GM18507 (cell line): ENCODE results near the gene NME7.
A peak's percentile ranks its signal among the peaks of the same experiment; 100 is the strongest.

Source experiments
- DNase-seq: peaks from one replicate; pipeline ENCODE4 v3.0.0; 2011; ENCODE audit warnings: low read depth; ENCODE audit not compliant: insufficient read length; ENCODE audit errors: extremely low spot score
- FAIRE-seq: peaks from 2 replicates; lab custom pipeline; 2011; peaks lifted over from hg19 to GRCh38; lab: Jason Lieb, UNC

Gene NME7

DNA sequence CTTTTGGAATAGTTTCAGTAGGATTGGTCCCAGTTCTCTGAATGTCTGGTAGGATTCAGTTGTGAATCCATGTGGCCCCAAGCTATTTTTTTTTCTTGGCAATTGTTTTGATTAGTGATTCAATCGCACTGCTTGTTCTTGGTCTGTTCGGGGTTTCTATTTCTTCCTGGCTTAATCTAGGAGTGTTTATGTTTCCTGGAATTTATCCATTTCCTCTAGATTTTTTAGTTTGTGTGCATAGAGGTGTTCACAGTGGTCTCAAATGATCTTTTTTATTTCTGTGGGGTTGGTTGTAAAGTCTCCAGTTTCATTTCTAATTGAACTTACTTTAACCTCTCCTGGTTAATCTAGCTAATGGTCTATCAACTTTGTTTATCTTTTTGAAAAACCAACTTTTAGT is 117.6 kb downstream of the NME7 start:
- DNase-seq: no peak
- FAIRE-seq: no peak

DNA sequence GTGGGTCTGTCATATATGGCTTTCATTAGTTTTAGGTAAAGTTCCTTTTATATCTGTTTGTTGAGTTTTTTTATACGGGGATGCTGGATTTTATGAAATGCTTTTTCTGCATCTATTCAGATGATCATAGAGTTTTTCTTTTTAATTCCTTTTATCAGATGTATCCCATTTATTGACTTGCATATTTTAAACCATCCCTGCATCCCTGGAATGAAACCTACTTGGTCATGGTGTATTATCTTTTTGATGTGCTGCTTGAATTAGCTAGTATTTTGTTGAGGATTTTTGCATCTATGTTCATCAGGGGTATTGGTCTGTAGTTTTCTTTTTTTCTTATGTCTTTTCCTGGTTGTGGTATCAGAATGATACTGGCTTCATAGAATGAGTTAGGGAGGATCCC is 118.0 kb downstream of the NME7 start:
- FAIRE-seq (no peak), DNase-seq (no peak)

DNA sequence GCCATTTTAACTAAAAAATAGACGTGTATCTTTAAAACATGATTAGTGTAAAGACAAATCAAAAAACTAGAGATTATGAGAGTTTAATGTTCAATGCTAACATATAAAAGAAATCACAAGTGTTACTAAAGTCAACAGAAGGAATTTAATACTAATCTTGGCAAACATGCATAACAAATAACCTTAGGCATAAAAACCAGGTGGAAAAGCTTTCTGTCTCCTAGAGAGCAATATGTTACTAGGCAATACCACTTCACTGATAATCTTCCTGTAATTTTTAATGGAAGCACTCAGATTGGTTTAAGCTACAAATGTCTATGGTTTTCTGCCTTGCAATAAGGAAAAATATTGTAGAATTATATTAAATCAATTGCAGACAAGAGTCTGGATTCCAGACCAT is 121.9 kb downstream of the NME7 start:
- FAIRE-seq: no peak
- no peak for DNase-seq

DNA sequence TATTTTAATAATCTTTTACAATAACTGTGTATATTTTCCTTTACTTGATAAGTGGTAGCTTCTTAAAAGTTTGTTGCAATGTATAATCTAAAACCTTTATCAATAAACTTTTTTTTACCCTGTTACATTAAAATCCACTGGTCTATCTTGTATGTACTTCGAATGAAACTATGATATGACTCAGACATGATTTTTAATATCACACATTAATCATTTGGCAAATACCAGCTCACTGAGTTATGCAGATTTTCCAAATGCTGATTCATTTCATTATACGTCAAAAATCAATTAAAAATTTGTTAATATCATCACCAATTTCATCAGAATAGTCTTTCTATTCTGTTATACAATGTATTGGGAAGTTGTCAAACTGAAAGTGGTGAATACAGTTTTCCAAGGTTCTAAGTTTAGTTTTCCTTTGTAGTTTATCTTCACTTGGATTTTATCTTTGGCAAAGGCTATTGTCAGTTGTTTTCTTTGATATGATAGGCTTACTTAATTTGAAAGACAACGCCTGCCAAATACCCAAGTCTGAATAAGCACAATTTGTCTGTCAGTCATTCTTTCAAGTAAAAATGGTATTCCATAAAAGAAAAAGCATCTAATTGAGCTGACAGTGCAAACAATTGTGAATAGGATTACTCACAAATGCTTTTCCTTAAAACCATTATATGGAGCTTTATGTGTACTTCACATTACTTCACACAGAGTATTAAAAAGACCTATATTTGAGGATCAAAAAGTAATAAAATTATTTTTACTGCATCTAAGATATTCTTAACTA is 127.0 kb downstream of the NME7 start:
- FAIRE-seq (no peak), DNase-seq (no peak)

DNA sequence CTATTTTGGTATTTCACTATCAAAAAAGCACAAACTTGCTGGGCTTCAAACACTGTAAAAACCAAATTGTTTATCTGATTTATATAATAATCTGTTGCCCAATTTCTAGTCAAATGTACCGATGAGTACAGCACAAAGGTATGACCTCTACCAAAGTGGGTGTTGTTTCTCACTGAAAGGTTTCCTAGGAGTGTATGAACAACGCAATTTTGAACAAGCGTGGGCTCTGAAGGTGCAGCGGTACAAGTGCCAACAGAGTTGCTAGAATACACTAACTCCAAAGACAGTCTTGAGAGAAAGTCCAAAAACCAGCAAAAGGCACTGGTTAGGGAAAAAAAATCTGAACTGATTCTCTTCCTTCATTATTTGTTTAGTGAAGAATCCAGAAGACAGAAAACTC is 130.7 kb downstream of the NME7 start:
- no peak for DNase-seq
- no peak for FAIRE-seq

DNA sequence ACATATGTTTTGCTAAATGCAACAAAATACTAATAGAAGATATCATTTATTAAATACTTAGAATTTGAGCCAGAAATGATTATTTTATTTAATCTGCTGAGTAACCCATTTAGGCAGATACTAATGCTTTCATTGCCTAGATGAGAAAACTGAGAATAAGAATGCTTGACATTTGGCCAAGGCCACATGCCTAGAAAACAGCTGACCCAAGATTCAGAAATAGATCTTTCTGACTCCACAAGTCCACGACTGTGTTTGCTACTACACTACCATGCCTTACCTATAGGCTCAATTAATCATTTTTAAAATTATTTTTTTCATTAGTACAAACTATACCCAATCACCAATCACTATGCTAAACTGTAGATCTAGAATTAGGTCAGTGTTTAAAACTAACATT is 131.5 kb downstream of the NME7 start:
- FAIRE-seq: no peak
- no peak for DNase-seq

DNA sequence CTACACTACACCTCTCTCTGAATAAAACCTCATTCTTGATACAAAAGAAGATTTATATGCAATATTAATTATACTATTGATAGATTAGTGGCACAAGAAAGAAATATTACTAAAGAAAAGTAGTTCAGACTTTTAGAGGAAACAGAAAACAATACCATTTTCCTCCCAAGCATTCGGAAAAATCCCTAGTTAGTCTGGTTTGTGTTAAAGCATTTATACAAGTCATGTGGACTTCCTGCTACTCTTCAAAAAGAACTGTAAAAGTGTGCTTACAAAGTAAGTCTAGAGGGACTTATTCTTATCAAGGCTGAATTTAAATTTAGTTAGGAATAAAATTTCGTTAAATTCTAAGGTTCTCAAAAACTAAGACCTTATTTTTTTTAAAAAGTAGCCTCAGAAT is 132.0 kb downstream of the NME7 start:
- no peak for FAIRE-seq
- no peak for DNase-seq

DNA sequence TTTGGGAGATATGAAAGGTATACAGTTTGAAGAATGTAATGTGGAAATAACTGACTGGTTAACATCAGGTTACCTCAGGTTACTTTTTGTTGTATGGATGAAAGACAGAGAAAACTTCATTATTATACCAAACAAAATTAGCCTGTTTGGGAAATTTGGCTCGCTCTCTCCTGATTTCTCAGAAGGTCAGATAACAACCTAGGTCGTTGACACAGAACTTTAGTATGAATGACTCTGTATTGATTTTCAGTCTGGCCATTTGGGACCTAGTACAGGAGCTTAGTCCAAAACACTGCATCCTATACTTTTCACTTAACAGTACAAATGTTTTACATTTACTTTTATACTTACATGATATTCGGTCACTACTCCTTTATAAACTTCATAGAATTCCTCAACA is 132.8 kb downstream of the NME7 start:
- DNase-seq (no peak), FAIRE-seq (no peak)

DNA sequence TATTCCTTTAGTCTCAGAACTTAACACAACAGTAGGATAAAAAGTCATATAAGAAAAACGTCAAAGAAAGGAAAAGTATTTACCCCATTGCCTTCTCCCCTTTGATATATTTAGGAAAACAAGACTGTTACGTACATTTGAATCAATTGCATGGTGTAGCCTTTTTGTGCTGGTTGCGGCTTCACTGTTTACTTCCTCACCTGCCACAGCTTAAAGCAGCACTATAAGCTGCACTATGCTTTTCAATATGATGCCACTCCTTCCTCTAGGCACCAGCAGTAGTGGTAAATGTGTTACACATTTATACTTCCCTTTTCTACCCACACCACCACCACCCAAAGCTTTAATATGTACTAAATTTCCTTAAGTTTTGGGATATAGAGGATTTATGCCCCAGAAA is 150.0 kb downstream of the NME7 start:
- no peak for DNase-seq

DNA sequence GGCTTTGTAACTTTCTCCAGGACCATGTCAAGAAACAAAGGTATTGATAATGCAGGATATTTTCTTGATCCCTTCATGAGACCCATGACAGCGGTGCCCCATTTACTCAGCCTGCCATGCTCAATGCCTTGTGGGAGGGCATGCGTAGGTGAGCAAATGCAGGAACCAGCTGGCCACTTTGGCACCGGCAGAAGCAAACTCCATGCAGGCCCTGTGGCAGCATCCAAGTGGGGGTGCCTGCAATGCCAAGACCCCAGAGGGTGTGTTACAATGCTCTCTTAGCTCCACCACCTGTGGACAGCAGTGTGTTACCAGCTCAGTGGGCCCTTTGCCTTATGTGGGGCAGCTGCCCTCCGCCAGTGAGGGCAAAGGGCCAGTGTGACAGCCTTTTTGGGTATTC is 153.0 kb downstream of the NME7 start:
- DNase-seq (no peak), FAIRE-seq (no peak)

More for the DNA sequence above, 150.0 kb downstream of the NME7 start:
- peak; percentile 39 for FAIRE-seq

DNA sequence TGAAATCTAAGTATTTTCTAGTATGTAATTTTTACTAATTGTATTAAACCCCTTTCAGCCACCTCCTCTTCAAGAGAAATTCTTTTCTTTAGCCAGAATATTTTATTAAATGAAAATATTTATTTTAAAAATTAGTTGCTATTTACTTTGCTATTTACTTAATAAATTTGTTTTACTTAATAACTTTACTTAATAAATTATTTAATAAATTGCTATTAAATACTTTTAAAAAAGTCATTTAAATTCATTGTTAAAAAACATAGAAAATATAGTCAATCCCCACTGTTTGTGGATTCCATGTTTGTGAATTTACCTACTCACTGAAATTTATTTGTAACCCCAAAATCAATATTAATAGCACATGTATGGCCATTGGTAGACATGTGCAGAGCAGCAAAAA is 155.5 kb downstream of the NME7 start:
- FAIRE-seq: no peak
- DNase-seq: no peak

DNA sequence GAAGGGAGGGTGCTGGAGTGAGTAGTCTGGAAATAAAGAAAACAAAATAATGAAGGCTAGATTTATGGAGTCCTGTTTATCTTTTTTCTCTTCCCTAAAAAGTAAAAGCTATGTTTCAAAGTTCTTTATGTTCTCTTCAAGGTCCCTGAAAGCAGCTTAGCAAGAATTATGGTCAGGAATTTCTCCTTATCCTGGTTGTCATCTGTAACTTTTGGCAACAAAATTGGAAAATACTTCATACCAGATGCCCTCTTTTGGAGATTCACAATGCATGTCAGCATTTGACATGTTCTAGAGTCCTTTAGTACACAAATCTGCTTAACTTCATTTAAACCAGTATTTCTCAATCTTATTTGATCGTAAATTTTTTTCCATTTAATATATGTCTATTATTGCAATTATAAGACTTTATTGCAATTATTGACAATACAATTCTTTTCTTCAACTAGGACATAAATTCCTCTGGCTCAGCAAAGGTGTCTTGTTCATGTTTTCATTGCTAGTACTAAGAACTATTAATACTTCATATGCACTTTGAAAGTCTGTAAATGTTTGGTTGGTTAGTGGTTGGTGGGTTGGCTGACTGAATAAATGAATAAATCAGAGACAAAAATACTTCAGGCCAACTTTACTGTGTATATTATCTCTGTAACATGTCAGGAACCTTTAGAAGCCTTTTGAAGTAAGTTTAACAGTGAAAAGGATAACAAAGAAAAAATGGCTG is 159.6 kb downstream of the NME7 start:
- DNase-seq (no peak), FAIRE-seq (no peak)

DNA sequence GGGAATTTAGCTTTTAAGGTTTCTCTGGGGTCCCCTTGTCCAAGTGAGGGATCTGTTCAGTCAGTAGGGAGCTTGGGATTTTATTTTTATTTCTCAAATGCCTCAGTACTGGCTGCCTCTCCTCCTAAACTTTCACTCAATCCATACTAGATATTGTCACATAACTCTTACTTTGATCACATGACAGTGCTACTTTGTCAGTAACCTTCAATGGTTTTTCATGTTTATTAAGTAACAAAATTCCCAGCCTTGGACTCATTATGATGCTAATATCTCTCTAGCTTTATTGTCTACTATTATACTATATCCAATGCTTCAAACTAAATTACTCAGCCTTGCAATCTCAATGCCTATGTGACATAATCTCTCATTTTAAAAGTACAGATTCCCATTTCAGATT is 163.4 kb downstream of the NME7 start:
- FAIRE-seq (no peak), DNase-seq (no peak)

DNA sequence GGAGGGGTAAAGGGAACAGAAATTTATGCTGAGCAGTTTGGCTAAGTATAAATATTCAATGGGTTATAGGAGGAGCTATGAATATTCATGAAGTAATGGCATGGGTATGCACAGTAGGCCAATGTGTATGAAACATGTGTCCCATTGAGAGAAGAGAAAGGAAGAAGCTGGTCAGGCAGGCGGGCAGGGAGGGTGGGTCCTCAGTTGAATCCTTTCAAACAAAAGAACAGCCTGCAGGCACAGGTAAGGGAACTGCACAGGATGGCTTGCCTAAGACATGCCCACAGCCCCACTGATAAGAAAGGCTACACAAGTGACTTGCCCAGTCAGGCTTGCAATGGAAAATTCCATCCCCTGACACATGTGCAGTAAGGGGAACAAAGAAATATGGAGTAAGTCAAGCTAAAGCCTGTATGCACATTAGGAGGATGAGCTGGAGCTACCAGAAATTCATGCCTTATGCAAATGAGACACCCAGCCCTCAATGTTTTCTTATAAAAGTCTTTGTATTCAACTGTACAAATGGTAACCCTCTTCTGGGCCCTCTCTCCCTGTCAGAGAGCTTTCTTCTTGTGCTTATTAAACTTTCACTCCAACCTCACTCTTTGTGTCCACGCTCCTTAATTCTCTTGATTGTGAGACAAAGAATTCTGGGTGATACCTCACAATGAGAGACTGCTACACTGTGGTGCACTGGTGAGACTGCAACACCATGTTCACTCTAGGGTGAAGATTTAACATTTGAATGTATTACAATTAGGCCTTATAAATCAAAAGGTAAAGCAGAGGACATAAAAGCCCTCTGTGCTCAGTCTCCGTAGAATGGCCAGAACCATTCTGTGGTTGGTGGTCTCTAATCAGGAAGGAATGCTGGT is 164.6 kb downstream of the NME7 start:
- DNase-seq (no peak), FAIRE-seq (no peak)

DNA sequence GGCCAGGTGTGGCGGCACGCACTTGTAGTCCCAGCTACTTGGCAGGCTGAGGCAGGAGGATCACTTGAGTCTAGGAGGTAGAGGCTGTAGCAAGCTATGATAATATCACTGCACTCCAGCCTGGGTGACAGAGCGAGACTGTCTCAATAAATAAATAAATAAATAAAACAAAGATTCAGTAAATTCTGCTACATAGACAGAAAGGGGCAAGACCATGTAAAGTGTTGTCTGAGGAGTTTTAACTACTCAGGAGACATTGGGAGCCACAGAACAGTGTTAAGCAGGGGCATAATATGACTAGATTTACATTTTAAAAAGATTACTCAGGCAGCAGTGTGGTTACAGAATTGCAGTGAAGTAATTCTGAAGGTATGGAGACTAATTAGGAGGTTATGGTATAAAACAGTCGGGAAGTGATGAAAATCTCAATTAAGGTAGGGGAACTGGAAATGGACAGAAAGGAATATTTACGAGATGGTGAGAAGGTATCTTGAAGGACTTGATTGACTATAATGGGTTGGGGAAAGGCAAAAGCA is 166.4 kb downstream of the NME7 start:
- FAIRE-seq (no peak), DNase-seq (no peak)

DNA sequence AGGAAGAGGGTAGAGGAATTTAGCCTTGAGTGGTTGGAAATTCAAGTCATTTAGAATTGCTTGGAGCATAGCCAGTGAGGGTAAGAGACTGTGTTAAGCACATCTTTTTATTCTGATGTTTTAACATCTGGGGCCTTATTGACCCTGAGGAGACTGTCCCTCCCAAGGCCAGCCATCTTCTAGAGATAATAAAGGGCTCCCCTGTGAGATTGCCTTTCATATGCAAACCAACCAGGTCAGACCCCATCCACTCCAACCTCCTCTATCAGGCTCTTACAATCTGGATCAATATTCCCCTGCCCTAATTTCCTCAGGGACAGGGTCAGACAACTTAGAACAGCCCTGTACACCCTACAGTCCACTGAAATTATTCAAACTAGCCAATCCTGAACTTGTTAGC is 167.3 kb downstream of the NME7 start:
- no peak for DNase-seq
- FAIRE-seq: no peak

DNA sequence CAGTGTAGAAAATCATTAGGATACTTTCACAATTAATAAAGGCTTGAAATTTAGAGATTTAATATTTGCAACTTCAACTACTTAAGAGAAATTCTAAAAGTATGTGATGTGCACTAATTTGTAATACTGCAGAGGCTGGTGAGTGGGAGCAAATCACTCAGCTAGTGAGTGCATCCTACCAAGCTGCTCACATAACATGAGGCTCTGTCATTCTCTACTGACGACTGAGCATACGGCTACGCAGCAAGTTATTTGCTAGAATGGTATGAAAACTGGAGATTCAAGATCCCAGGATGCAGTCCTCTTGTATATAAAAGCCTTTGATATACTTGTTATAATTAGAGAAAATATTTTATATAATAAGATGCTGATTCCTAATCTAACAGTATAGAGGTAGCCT is 171.0 kb downstream of the NME7 start:
- FAIRE-seq: no peak
- DNase-seq: no peak

DNA sequence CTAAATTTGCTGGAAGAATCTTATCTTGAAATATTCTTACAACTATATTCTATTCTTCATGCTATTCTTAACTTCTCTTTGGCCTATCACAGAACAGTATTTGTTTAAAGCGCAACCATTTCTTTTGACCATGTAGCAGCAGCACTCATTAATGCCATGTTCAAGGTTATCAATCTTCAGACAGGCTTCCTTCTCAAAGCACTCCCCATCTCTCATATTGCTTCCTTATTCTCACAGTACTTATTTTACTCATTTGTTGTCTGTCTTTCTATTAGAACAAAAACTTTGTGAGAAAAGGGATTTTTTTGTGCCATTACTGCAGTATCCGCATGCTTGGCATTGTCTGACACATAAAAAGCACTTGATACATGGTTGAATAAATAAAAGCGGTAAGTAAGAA is 171.4 kb downstream of the NME7 start:
- no peak for DNase-seq
- FAIRE-seq: no peak

DNA sequence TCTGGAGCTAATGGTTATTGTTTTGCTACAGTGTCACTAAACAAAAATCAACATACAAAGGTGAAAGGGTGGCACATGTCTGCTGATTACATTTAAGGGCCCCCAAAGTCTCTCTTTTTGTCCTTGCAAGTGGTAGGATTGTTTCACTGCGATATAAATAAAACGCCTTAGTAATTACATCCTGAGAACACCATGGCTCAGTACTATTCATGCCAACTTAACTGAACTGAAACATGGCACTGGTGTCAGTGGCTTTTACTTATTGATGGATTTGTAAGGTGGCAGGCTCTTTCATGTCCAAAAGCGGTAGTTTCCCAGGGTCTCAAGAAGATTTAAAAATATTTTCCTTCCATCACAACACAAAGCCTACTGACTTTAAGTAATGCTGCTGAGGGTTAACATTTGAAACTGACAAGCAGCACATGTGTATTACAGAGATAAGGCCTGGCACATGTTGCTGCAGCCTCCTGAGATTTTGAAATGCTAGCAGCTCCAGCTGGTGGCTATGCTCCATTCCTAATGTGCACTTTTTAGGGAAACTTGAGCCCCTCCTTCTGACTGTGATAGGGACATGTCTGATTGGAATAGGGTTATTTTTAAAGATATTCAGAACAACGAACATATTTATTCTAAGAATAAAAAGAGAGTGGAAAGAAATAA is 174.3 kb downstream of the NME7 start:
- no peak for FAIRE-seq
- DNase-seq: no peak

DNA sequence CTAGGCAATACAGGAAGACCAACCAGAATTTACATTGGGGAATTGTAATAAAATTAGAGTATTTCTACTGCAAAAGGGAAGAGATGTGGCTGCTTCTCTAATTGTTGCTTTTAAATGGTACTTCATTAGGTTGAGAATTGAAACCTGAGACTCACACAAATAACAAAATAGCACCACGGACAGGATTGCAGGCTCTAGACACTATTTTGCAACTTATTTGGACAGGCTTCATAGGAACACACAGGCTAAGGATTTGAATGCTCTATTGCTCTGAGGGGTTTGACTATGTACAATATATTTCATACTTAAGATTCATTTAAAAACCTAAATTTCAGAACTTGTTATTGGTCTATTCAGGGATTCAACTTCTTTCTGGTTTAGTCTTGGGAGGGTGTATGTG is 181.5 kb downstream of the NME7 start:
- FAIRE-seq (no peak), DNase-seq (no peak)
